Neural cell (in vitro differentiated cells): Measurements from ENCODE around the gene MYO19. TPM values are rescaled to one million over a fixed set of nuclear protein-coding genes. Genes with fewer than 3 reads are reported as not detected.

Experiments used
- H2AFZ ChIP-seq: fragments of 200-600, 300-800 bp; sonication (generic), shearing (Covaris generic); 2 replicates; pipeline ENCODE4 v1.6.0; 2014; ENCODE audit warnings: low read depth, mild to moderate bottlenecking, antibody characterized with exemption, low read length, moderate library complexity
- H3F3A ChIP-seq: fragments of 200-600 bp; shearing (Covaris generic); 2 replicates; pipeline ENCODE4 v1.6.1; 2016; ENCODE audit warnings: mild to moderate bottlenecking, moderate library complexity, mixed read lengths, antibody characterized with exemption, low read length; ENCODE audit not compliant: insufficient read depth, poor library complexity, severe bottlenecking
- H3K27ac ChIP-seq: fragments of 200-600, 300-800 bp; sonication (generic), shearing (Covaris generic); 2 replicates; pipeline ENCODE4 v1.5.1; 2014; ENCODE audit warnings: mild to moderate bottlenecking, low read length, moderate library complexity
- H3K27me3 ChIP-seq: fragments of 300-800, 200-600 bp; sonication (generic), shearing (Covaris generic); 2 replicates; pipeline ENCODE4 v1.6.0; 2014; ENCODE audit warnings: mild to moderate bottlenecking, low read depth, low read length, moderate library complexity; ENCODE audit not compliant: insufficient read depth
- H3K36me3 ChIP-seq: fragments of 300-800, 200-600 bp; sonication (generic), shearing (Covaris generic); 2 replicates; pipeline ENCODE4 v1.5.1; 2014; ENCODE audit warnings: mild to moderate bottlenecking, antibody characterized with exemption, low read length, moderate library complexity; ENCODE audit not compliant: insufficient read depth
- H3K4me2 ChIP-seq: fragments of 300-800, 200-600 bp; sonication (generic), shearing (Covaris generic); 2 replicates; pipeline ENCODE4 v1.6.0; 2014; ENCODE audit warnings: mild to moderate bottlenecking, low read length
- H3K4me3 ChIP-seq: fragments of 300-800, 200-600 bp; sonication (generic), shearing (Covaris generic); 2 replicates; pipeline ENCODE4 v1.5.1; 2014; ENCODE audit warnings: mild to moderate bottlenecking, low read length, moderate library complexity
- H3K79me2 ChIP-seq: fragments of 200-600 bp; shearing (Covaris generic); replicated peaks from 2 replicates; pipeline ENCODE4 v1.6.0; 2014; ENCODE audit warnings: mild to moderate bottlenecking, low read length, moderate library complexity; ENCODE audit not compliant: insufficient read depth
- H3K9ac ChIP-seq: fragments of 300-800, 200-600 bp; sonication (generic), shearing (Covaris generic); 2 replicates; pipeline ENCODE4 v1.6.1; 2016; ENCODE audit warnings: mild to moderate bottlenecking, low read length, mixed read lengths
- H3K9me2 ChIP-seq: fragments of 200-600 bp; shearing (Covaris generic); 2 replicates; pipeline ENCODE4 v1.6.1; 2016; ENCODE audit warnings: mild to moderate bottlenecking, low read length, mixed read lengths; ENCODE audit not compliant: insufficient read depth
- H3K9me3 ChIP-seq: fragments of 200-600, 300-800 bp; sonication (generic), shearing (Covaris generic); 2 replicates; pipeline ENCODE4 v1.6.1; 2016; ENCODE audit warnings: mild to moderate bottlenecking, mixed run types, low read length, moderate library complexity, mixed read lengths
- H4K20me1 ChIP-seq: fragments of 200-600 bp; shearing (Covaris generic); 2 replicates; pipeline ENCODE4 v1.6.1; 2016; ENCODE audit warnings: mild to moderate bottlenecking, mixed run types; ENCODE audit not compliant: insufficient read depth
- EP300 ChIP-seq: fragments of 450-650 bp; conservative IDR thresholded peaks from 2 replicates; pipeline ENCODE4 v1.6.1; 2014; ENCODE audit warnings: antibody characterized with exemption, mild to moderate bottlenecking, moderate library complexity; ENCODE audit not compliant: poor library complexity, severe bottlenecking
- EZH2 ChIP-seq: fragments of 200-600, 300-800 bp; shearing (Covaris generic), sonication (generic); IDR thresholded peaks from 2 replicates; pipeline ENCODE4 v1.6.1; 2014; ENCODE audit warnings: antibody characterized with exemption, low read length, borderline replicate concordance, mild to moderate bottlenecking; ENCODE audit not compliant: insufficient read depth, poor library complexity, severe bottlenecking
- MXI1 ChIP-seq: fragments of 450-650 bp; conservative IDR thresholded peaks from 2 replicates; pipeline ENCODE4 v1.6.1; 2014; ENCODE audit warnings: antibody characterized with exemption, mild to moderate bottlenecking; ENCODE audit not compliant: poor library complexity, severe bottlenecking
- POLR2AphosphoS5 ChIP-seq: IDR thresholded peaks from 2 replicates; pipeline ENCODE4 v1.6.1; 2012
- RAD21 ChIP-seq: fragments of 450-650 bp; conservative IDR thresholded peaks from 2 replicates; pipeline ENCODE4 v1.6.1; 2014; ENCODE audit warnings: antibody characterized with exemption, mild to moderate bottlenecking, moderate library complexity
- SMC3 ChIP-seq: fragments of 450-650 bp; conservative IDR thresholded peaks from 2 replicates; pipeline ENCODE4 v1.6.1; 2014; ENCODE audit warnings: antibody characterized with exemption, mild to moderate bottlenecking, moderate library complexity; ENCODE audit not compliant: poor library complexity
- TAF1 ChIP-seq: IDR thresholded peaks from 2 replicates; pipeline ENCODE4 v1.6.1; 2012; ENCODE audit warnings: low read depth
- polyA plus RNA-seq: library from polyadenylated mRNA; depleted of rRNA; stranded (reverse); fragments of >200 nt; gene quantifications from 2 replicates; pipeline ENCODE4 v1.2.3, GENCODE V29; 2014
- TF ChIP-seq, protein P1 (sequence below): IDR thresholded peaks from 2 replicates; pipeline ENCODE4 v1.6.1; 2012; ENCODE audit warnings: borderline replicate concordance
- TF ChIP-seq, protein P2 (sequence below): fragments of 450-650 bp; IDR thresholded peaks from 2 replicates; pipeline ENCODE4 v1.5.1; 2014; ENCODE audit warnings: antibody characterized with exemption, mild to moderate bottlenecking, moderate library complexity; ENCODE audit not compliant: poor library complexity, severe bottlenecking

MYO19 gene
- polyA plus RNA-seq, 1 donor from 2014 or later: 51.5 TPM

DNA sequence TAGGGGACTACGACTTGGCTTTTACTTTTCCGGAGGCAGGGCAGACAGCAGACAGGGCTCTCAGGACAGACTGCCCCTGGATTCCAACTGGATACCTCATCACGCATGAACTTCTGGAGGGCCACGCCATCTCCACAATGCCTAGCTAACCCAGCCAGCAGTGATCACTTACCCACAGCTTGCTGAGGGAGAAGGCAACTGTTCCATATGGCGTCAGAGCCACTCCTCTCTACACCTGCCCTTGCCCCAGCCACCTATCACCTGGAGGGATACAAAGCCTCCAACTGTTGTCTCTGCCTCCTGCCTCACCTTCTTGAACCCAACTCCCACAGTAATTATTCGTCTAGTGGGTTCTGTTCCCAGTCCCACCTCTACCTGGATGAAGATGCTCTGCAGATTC lies 8.8 kb downstream of the MYO19 start:
- Histone ChIP-seq H2AFZ (no peak overlapping the region), H3F3A (no peaks in the 10 kb centered on the region), H3K27ac (no peak overlapping the region), H3K36me3 (peaks cover 9% of the 10 kb centered on the region), H3K4me2 (no peak overlapping the region), H3K27me3 (no peaks in the 10 kb centered on the region), H3K79me2 (no peaks in the 10 kb centered on the region), H3K4me3 (no peak overlapping the region), H3K9me2 (no peaks in the 10 kb centered on the region), H3K9me3 (no peaks in the 10 kb centered on the region), H3K9ac (no peak overlapping the region), H4K20me1 (no peaks in the 10 kb centered on the region)
- no peak for TF ChIP-seq POLR2AphosphoS5
- TF ChIP-seq RAD21: no peak
- TF ChIP-seq EP300: no peak
- TF ChIP-seq TAF1: no peak
- no peak for TF ChIP-seq SMC3
- no peak for TF ChIP-seq MXI1
- TF ChIP-seq EZH2: no peak
- TF ChIP-seq, protein P1, sequence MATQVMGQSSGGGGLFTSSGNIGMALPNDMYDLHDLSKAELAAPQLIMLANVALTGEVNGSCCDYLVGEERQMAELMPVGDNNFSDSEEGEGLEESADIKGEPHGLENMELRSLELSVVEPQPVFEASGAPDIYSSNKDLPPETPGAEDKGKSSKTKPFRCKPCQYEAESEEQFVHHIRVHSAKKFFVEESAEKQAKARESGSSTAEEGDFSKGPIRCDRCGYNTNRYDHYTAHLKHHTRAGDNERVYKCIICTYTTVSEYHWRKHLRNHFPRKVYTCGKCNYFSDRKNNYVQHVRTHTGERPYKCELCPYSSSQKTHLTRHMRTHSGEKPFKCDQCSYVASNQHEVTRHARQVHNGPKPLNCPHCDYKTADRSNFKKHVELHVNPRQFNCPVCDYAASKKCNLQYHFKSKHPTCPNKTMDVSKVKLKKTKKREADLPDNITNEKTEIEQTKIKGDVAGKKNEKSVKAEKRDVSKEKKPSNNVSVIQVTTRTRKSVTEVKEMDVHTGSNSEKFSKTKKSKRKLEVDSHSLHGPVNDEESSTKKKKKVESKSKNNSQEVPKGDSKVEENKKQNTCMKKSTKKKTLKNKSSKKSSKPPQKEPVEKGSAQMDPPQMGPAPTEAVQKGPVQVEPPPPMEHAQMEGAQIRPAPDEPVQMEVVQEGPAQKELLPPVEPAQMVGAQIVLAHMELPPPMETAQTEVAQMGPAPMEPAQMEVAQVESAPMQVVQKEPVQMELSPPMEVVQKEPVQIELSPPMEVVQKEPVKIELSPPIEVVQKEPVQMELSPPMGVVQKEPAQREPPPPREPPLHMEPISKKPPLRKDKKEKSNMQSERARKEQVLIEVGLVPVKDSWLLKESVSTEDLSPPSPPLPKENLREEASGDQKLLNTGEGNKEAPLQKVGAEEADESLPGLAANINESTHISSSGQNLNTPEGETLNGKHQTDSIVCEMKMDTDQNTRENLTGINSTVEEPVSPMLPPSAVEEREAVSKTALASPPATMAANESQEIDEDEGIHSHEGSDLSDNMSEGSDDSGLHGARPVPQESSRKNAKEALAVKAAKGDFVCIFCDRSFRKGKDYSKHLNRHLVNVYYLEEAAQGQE: no peak
- TF ChIP-seq, protein P2, sequence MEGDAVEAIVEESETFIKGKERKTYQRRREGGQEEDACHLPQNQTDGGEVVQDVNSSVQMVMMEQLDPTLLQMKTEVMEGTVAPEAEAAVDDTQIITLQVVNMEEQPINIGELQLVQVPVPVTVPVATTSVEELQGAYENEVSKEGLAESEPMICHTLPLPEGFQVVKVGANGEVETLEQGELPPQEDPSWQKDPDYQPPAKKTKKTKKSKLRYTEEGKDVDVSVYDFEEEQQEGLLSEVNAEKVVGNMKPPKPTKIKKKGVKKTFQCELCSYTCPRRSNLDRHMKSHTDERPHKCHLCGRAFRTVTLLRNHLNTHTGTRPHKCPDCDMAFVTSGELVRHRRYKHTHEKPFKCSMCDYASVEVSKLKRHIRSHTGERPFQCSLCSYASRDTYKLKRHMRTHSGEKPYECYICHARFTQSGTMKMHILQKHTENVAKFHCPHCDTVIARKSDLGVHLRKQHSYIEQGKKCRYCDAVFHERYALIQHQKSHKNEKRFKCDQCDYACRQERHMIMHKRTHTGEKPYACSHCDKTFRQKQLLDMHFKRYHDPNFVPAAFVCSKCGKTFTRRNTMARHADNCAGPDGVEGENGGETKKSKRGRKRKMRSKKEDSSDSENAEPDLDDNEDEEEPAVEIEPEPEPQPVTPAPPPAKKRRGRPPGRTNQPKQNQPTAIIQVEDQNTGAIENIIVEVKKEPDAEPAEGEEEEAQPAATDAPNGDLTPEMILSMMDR: no peak

DNA sequence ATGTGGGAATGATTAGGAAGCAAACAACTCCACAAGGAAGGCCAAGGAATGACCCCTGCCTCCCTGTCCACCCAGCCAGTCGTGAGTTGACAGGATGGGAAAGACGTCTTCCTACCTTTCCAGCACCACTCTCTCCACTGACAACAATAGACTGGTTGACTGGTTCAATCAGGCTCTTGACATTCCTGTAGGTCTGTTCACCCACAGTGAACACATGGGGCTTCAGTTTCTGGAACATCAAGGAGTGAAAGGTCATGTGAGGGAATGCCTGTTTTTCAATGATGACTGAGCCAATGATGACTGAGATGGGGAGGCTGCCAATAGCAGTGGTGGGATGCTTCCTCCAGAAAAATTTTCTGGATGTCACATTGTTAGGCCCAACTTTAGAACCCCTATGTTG lies 9.6 kb downstream of the MYO19 start:
- H3K27me3 ChIP-seq: no peaks in the 10 kb centered on the region
- H3K36me3 ChIP-seq: peaks cover 9% of the 10 kb centered on the region
- H2AFZ ChIP-seq: no peak overlapping the region
- no peak overlapping the region for H3K27ac ChIP-seq
- TF ChIP-seq SMC3 (no peak), EZH2 (no peak), EP300 (no peak), POLR2AphosphoS5 (no peak), RAD21 (no peak), TAF1 (no peak), MXI1 (no peak)
- TF ChIP-seq, protein P2: no peak
- TF ChIP-seq, protein P1: no peak
- H3K9me2 ChIP-seq: no peaks in the 10 kb centered on the region
- H4K20me1 ChIP-seq: no peaks in the 10 kb centered on the region
- no peak overlapping the region for H3K4me3 ChIP-seq
- H3K79me2 ChIP-seq: no peaks in the 10 kb centered on the region
- H3K9me3 ChIP-seq: no peaks in the 10 kb centered on the region
- no peak overlapping the region for H3K9ac ChIP-seq
- no peaks in the 10 kb centered on the region for H3F3A ChIP-seq
- no peak overlapping the region for H3K4me2 ChIP-seq
